Tibial artery (tissue), 4 donors: ENCODE results near the gene DNAAF8.

Source experiments
- DNase-seq, 2 donors: peaks; one replicate each; pipeline ENCODE4 v3.0.0-alpha.2; 2019
- H3K27ac ChIP-seq, 2 donors: fragments of 200-600 bp; sonication (generic) in 1 of 2; 1 replicate in 1 of 2; 2 replicates in 1 of 2; pipeline ENCODE4 v1.5.1; 2018 to 2019; ENCODE audit warnings: mild to moderate bottlenecking in 1 of 2
- H3K27me3 ChIP-seq, 2 donors: fragments of 200-600 bp; sonication (generic) in 1 of 2; one replicate each; pipeline versions ENCODE4 v1.5.1 to v1.6.0; 2016 to 2019
- H3K36me3 ChIP-seq, 3 donors: fragments of 200-600 bp; sonication (generic) in 2 of 3; one replicate each; pipeline ENCODE4 v1.5.1; 2016 to 2019; ENCODE audit warnings: mild to moderate bottlenecking in 2 of 3
- H3K4me1 ChIP-seq, 4 donors: fragments of 200-600 bp; sonication (generic) in 2 of 4; 1 replicate in 3 of 4; 2 replicates in 1 of 4; pipeline ENCODE4 v1.5.1; 2016 to 2019
- H3K4me3 ChIP-seq, 2 donors: fragments of 200-600 bp; sonication (generic) in 1 of 2; 1 replicate in 1 of 2; 2 replicates in 1 of 2; pipeline ENCODE4 v1.5.1; 2018 to 2019; ENCODE audit warnings: mild to moderate bottlenecking in 2 of 2
- H3K9me3 ChIP-seq, 3 donors: fragments of 200-600 bp; sonication (generic) in 1 of 3; one replicate each; pipeline ENCODE4 v1.5.1; 2016 to 2019
- CTCF ChIP-seq, 2 experiments: fragments of 200-600 bp in 1 of 2; fragments of 450-650 bp in 1 of 2; IDR thresholded peaks; one replicate each; pipeline ENCODE4 v1.5.1; 2017 to 2019; ENCODE audit warnings: antibody characterized with exemption in 2 of 2, mild to moderate bottlenecking in 1 of 2, moderate library complexity in 1 of 2
- intact Hi-C: fragments of 100-400 bp; cut with DNase I; formaldehyde crosslinking; loops from one replicate; pipeline ENCODE4 v1.15.0; 2023; ENCODE audit warnings: low total_unique reads

The DNAAF8 gene

GRCh38 chr16:4788910-4789309, 54.6 kb downstream of the DNAAF8 start:
- Histone ChIP-seq H3K9me3 (no peaks in the 10 kb centered on the region), H3K4me1 (no peaks in the 10 kb centered on the region), H3K27ac (no peak overlapping the region), H3K27me3 (peaks cover 0 to 6% of the 10 kb centered on the region in 2 donors), H3K36me3 (no peaks in the 10 kb centered on the region), H3K4me3 (no peak overlapping the region)
- no peak for TF ChIP-seq CTCF (IDR thresholded peaks at IDR 0.05)
- no peak for DNase-seq
- intact Hi-C loops = no loop called here

GRCh38 chr16:4790261-4790660, 55.9 kb downstream of the DNAAF8 start:
- H3K36me3 ChIP-seq = no peaks in the 10 kb centered on the region
- no peaks in the 10 kb centered on the region for H3K9me3 ChIP-seq
- TF ChIP-seq CTCF (IDR thresholded peaks at IDR 0.05) = no peak
- no peak overlapping the region for H3K4me3 ChIP-seq
- H3K27me3 ChIP-seq = peaks cover 0 to 6% of the 10 kb centered on the region in 2 donors
- H3K27ac ChIP-seq = no peak overlapping the region
- intact Hi-C loops = no loop called here
- no peaks in the 10 kb centered on the region for H3K4me1 ChIP-seq
- no peak for DNase-seq

GRCh38 chr16:4790871-4791270, 56.5 kb downstream of the DNAAF8 start:
- H3K36me3 ChIP-seq = no peaks in the 10 kb centered on the region
- TF ChIP-seq CTCF (IDR thresholded peaks at IDR 0.05) = no peak
- H3K27me3 ChIP-seq = peaks cover 0 to 6% of the 10 kb centered on the region in 2 donors
- no peaks in the 10 kb centered on the region for H3K4me1 ChIP-seq
- no peak overlapping the region for H3K4me3 ChIP-seq
- intact Hi-C loops = no loop called here
- no peak overlapping the region for H3K27ac ChIP-seq
- H3K9me3 ChIP-seq = no peaks in the 10 kb centered on the region
- no peak for DNase-seq

GRCh38 chr16:4792951-4793513, 58.7 kb downstream of the DNAAF8 start:
- Histone ChIP-seq H3K36me3 (peaks cover 0 to 15% (median 7%) of the 10 kb centered on the region in 3 donors), H3K4me1 (no peaks in the 10 kb centered on the region), H3K4me3 (no peak overlapping the region), H3K27ac (no peak overlapping the region), H3K9me3 (no peaks in the 10 kb centered on the region), H3K27me3 (no peaks in the 10 kb centered on the region)
- no peak for DNase-seq
- no peak for TF ChIP-seq CTCF (IDR thresholded peaks at IDR 0.05)
- intact Hi-C loops = no loop called here

GRCh38 chr16:4795181-4795827, 61.0 kb downstream of the DNAAF8 start, which contains the start of gene SMIM22:
SMIM22 (plus strand) TSS chr16:4795369; CDS start chr16:4795735, 366 bp downstream.
- no peak for TF ChIP-seq CTCF (IDR thresholded peaks at IDR 0.05)
- intact Hi-C loops = loop anchor here (5.0 kb wide), 1 partner anchor 88 kb away; no protein-coding TSS in a partner anchor
- Histone ChIP-seq H3K27ac (no peak within 1 kb of the TSS), H3K4me3 (no peak within 1 kb of the TSS), H3K27me3 (no peaks in the 10 kb centered on the region), H3K9me3 (no peaks in the 10 kb centered on the region), H3K36me3 (peaks cover 0 to 33% (median 15%) of the 10 kb centered on the region in 3 donors), H3K4me1 (peaks cover 0 to 4% (median 0%) of the 10 kb centered on the region in 4 donors)
- no peak for DNase-seq
